ENCODE data around the gene TACC3.

TACC3 gene

DNA sequence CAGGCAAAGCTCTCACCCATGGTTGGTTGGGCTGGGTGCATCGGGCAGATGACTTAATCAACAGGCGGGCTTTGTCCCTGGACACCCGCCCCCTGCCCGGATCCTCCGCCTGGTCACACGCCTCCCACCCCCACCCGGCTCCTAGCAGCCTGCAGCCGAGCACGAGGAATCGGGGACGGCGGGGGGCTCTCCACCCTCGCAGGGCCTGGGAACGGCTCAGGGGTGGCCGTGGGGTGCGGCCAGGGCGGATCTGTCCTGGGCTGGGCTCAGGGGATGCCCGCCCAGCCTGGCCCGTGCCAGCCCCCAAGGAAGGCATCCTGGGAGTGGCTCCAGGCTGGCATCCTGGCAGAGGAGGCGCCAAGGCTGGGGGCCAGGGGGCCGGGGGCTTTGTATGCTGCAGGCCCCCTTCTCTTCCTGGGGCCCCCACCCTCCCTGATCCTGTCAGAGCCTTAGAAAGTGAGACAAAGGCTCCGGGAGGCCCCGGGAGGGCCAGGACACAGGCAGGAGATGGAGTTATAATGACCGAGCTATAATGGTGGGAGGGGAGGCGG, 39.3 kb downstream of the TACC3 start:
- DNase-seq (ENCODE audit: low spot score), result no peak

GRCh38 chr4:1761130-1761689, 39.9 kb downstream of the TACC3 start:
- no peak for DNase-seq (ENCODE audit: low spot score)

DNA sequence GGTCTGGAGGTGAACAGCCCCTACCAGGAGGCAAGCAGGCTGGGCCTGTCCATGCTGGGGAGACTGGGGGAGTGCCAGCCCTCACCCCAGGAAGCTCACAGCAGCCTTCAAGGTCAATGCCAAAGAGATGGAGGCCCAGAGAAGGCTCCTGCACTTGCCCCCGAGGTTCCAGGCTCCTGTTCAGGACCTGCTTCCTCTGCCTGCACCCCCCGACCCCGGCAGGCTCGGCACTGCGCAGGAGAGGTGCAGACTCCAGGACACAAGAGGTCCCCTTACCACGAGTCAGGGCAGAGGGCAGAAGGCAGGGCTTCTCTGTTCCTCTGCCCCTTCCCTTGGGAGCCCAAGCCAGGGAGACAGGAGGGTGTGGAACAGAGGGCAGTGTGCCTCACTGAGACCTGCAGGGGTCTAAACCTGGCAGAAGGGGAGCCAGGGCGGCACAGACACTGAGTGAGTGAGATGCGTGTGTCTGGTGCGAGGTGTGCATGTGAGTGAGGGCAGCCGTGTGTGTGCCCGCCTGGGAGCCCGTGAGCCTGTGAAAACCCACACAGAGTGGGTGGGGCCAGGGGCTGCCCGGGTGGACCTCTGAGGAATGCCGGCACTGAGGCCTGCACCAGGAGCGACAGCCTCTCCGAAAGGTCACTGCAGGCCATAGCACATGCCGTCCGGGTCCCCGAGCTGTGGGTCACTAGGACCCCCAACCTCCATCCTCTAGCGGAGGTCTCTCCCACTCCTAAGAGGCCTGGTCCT, 41.1 kb downstream of the TACC3 start:
- no peak for DNase-seq (ENCODE audit: low spot score)

- no peak for DNase-seq (ENCODE audit: low spot score)
Measured at GRCh38 chr4:1763070-1763549, 41.8 kb downstream of the TACC3 start.

DNA sequence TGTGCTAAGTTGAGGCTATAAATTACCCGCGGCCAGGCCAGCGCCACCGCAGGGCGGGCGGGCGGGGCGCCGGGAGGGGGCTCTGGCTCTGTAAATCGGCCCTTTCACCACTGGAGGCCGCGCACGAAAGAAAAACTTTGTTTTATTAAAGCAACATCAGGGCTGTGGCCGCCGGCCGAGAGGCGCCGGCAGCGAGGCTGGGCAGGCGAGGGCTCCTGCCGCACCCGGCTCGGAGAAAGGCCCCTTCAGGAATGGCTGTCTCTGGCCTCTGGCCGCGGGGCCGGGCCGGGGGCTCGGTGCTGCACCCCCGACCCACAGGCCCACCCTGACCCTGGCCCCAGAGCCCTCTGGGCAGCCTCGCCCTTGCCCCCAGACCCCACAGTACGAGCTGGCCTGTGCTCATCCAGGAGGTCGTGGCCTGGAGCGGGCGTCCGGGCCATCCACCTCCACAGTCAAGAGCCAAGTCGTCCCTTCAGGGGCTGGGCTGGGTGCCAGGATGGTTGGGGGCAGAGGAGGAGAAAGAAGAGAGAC, 42.3 kb downstream of the TACC3 start:
- no peak for DNase-seq (ENCODE audit: low spot score)

- no peak for DNase-seq (ENCODE audit: low spot score)
Measured at GRCh38 chr4:1764670-1765069, 43.3 kb downstream of the TACC3 start.

DNA sequence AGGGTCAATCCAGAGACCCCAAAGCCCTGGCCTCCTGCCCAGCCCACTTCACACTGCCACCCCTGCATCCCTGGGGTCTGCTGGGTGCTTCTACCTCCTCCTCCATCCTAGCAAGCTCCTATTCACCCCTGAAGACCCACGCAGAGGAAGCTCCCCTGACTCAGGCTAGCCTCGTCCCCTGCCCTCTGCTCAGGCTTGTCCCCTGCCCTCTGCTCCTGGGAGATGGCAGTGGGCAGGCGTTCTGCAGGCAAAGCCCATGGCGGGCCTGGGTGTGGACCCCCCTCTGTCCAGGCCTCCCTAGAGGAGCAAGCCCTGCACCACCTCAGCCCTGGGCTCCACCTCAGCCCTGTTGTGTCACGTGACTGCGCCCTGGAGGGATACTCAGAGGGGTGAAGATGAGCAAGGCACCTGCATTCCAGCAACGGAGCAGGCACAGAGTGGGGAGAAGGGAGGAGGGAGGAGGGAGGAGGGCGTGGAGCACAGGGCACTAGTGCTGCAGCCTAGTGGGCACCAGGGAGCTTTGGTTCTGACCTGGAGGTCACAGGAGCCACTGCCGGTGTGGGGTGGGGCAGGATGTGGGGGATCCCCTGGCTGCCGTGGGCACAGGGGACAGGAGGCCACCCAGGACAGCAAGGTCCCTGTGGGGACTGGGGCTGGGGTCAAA, 44.2 kb downstream of the TACC3 start:
- no peak for DNase-seq (ENCODE audit: low spot score)

DNA sequence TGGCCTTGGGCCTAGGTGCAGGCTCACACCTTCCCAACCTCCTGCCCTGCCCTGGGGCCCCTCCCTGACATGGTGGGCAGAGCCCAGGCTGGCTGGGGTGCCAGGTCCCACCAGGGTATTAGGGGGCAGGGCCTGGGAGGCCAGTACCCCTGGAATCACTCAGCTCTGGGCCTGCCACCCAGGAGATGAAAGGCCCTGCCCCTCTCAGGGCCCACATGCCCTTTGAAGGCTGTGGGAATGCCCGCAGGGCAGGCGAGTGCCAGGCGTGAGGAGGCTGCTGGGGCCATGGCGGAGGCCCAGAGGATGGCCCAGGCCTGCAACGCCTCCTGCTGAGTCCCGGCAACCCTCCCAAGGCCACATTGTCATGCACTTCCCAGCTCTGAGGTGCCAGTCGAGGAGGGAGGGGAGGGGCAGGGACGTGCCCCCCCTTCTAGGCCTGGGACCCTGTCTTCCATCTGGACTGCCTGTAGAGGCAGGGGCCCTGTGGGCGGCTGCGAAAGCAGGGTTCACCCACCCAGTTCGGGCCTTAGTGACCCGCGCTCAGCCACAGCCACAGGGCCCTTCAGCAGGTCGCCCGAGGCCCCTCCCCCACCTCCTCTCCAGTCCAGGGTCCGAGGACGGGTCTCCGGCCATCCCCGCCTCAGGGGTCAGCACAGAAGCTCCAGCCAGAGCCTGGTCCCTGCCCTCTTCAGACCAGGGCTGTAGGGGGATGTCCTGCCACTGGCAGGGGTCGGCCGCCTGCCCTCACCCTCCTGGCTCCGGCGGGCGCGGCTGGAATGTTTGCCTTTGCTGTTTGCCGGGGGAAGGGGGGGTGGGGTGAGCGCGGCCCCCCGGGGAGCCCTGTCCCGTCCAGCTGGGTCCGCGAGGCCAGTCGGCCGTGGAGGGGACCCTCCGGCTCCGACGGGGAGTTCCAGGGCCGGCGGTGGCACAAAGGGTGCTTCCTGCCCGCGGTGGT, 45.1 kb downstream of the TACC3 start:
- no peak for DNase-seq (ENCODE audit: low spot score)

DNA sequence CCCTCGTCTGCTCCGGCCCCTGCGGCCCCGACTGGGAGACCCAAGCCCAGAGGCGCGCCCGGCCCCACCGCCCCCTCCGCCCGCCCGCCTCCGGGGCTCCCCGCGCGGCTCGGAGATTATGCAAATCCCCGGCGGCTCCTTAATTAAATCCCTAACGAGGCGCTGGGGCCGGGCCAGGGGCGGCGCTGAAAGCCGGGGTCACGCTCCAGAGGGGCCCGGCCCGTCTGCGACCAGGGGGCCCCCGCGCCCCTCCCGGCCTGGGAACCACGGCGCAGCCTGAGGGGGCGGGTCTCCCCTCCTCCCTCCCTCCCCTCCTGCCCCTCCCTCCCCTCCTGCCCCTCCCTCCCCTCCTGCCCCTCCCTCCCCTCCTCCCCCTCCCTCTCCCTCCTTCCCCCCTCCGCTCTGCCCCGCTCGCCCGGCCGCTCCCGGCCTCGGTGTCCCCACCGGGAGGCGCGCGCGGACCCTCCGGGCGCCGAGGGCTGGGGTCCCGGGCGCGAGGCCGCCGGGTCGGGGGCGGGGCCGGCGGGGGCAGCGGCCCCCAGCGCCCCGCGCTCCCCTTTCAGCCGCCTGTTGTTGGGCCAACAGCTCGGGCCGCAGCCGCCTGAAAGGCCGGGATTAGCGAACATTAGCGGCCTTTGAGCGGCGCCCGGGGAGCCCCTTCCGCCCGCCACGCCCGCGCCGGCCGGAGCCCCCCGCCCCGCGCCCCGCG, 45.9 kb downstream of the TACC3 start:
- DNase-seq (ENCODE audit: low spot score), result no peak

DNA sequence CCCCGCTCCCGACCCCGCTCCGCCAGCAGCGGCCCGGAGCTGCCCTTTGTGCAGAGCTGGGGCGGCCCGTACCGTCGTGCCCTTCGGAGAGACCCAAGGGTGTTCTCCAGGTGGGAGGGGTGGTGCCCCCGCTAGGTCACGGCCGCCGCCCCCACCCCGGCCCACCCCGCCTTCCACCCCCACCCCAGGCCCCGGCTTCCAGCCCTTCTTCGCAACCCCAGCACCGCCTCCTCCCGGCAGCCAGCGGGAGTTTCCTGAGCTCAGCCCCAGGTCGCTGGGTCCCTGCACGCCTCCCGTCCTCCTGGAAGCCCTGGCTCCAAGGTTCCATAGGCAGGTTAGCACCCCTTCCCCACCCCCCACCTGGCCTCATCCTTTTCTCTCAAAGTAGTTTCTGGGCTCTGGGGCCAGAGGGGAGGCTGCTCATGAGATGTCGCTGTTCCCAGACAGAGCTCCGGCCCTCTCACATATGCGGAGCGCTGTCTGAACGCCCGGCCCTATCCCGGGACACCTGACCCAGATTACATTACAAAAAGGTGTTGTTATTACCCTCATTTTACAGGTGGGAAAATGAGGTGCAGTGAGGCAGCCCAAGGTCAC, 46.5 kb downstream of the TACC3 start:
- DNase-seq (ENCODE audit: low spot score), result no peak

DNA sequence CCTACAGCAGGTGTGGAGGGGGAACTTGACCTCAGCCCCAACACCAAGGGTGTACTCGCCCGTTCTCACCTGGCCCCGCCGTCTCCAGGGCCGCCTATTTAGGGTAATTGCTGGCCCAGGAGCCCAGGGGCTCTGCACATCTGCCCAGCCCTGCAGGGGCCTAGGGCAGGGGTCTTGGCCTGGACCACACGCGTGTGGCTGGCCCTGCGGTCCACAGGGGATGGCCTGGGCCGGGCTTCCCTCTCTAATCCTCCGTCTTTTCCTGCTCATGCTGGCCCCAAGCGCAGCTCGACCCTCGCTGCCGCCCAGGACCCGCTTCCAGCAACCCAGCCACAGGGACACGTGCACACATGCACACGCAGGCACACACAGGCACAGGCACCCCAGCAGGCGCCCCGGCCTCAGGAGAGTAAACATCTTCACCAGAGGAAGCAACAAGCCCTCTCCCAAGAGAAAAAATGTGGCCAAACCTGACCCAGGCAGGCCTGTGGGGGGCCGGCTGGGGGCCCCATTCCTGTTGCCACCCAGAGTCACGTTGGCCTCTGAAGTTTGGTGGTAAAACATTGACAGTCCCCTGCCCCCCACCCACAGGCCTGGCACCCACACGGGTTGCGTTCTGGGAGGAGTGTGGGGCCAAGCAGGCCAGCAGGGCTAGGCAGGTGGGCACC, 47.2 kb downstream of the TACC3 start:
- DNase-seq (ENCODE audit: low spot score), result no peak

DNA sequence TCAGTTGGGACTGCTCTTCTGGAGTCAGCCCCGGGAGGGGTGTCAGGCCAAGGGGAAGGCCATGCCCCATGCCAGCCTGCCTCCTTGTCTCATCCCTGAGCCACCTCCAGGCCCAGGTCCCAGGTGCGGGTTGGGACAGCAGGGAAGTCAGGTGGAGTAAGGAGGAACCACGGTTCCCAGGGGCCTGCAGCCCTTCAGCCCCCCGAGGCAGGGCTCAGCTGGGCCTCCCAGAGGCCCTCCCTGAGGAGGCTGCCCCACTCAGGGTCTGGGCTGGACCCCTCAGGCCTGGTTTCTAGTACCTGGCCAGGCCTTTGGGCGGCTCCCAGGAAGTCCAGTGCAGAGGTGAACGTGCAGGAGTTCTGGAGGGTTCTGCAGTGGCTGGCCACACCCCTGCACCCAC, 48.4 kb downstream of the TACC3 start:
- DNase-seq (ENCODE audit: low spot score), result no peak

DNA sequence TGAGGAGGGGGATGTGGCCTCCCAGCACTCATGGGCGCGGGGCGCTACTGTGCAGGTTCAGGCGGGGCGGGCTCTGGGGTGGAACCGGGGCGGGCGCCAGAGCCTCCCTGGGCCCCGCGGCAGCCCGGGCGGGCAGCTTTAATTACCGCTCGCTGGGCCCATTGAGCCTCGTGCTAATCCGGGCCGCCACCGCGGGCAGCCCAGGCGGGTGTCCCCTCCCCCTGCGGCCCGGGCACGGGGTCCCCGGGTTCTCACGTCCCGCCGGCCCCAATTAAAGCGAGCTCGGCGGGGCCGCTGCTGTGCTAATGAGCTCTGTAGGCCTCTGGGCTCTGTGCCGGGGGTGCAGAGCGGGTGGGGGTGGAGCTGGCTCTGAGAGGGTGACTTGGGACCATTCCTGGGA, 48.9 kb downstream of the TACC3 start:
- no peak for DNase-seq (ENCODE audit: low spot score)

GRCh38 chr4:1770791-1771231, 49.5 kb downstream of the TACC3 start:
- no peak for DNase-seq (ENCODE audit: low spot score)

GRCh38 chr4:1771555-1772305, 50.4 kb downstream of the TACC3 start:
- no peak for DNase-seq (ENCODE audit: low spot score)

GRCh38 chr4:1772853-1773538, 51.7 kb downstream of the TACC3 start:
- DNase-seq (ENCODE audit: low spot score), result no peak

GRCh38 chr4:1773754-1774153, 52.4 kb downstream of the TACC3 start:
- no peak for DNase-seq (ENCODE audit: low spot score)

DNA sequence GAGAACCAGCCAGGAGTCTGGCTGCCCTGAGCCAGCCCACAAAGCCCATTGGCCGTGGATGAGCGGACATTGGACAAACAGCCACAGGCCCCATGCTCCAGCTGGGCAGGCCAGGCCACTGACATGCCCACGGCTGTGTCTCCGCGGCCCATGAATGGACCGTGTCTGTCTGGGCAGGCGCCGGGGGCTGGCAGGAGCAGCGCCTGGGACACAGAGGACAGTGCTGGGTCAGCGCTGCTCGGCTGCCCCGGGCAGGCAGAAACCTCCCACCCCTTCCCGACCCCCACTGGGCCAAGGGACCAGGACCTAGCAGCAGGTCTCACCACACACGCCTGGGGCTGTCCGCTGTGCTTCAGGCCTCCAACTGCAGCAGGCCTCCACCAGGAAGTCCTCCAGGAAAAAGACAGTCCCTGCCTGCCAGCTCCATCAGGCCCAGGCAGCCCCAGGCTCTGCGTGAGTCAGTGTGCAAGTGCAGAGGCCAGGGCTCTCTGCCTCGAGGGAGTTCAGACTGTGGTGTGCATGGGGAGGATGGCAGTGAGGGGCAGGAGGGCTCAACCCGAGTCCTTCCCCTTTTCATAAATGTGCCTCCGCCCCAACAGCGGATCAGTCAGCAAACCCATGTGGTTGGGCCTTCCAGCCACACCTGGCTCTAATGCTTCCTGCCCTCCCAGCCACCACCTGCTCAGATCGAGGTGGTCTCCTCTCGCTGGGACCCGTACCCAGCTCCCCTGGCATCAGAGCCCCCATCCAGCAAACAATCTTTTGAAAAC, 54.6 kb downstream of the TACC3 start:
- no peak for DNase-seq (ENCODE audit: low spot score)

Measured in CD4-positive, alpha-beta T cell treated with Interleukin-2 at 100 ng/mL for 4 hours (primary cell).